K562 (cell line): ENCODE data around the gene LBR. TPM values are rescaled to one million over a fixed set of nuclear protein-coding genes. Genes with fewer than 3 reads are reported as not detected.
A peak's percentile ranks its signal among the peaks of the same experiment; 100 is the strongest.

ENCODE experiments used
- ATF4 ChIP-seq: fragments of 450-650 bp; formaldehyde crosslinking; IDR thresholded peaks from 2 replicates; pipeline ENCODE4 v1.4.0; 2022; ENCODE audit warnings: mild to moderate bottlenecking, moderate library complexity
- CEBPZ ChIP-seq: fragments of 150-350 bp; IDR thresholded peaks from 2 replicates; pipeline ENCODE4 v1.6.1; 2014; ENCODE audit warnings: low read depth, mild to moderate bottlenecking, low read length, borderline replicate concordance
- CREB3L1 ChIP-seq: fragments of 450-650 bp; IDR thresholded peaks from 2 replicates; pipeline ENCODE4 v1.6.1; 2014; ENCODE audit warnings: low read depth, mild to moderate bottlenecking, moderate library complexity, borderline replicate concordance
- E2F5 ChIP-seq: sonication (generic); formaldehyde crosslinking; IDR thresholded peaks from 2 replicates; pipeline ENCODE4 v1.8.0; 2022; ENCODE audit warnings: mild to moderate bottlenecking, missing genetic modification reagents
- ELF1 ChIP-seq: fragments of 200-800 bp; sonication (Bioruptor generic); IDR thresholded peaks from 2 replicates; pipeline ENCODE4 v1.6.1; 2016; ENCODE audit warnings: missing genetic modification characterization, missing compliant biosample characterization
- ELF2 ChIP-seq: fragments of 250-450 bp; sonication (Bioruptor Pico); IDR thresholded peaks from 2 replicates; pipeline ENCODE4 v1.5.0; 2021; ENCODE audit warnings: mild to moderate bottlenecking
- JUN ChIP-seq, 2 experiments: sonication (generic) in 1 of 2; formaldehyde crosslinking in 1 of 2; IDR thresholded peaks; 2 replicates each; pipeline versions ENCODE4 v1.6.1 to v1.8.0; 2012 to 2022; ENCODE audit warnings: borderline replicate concordance in 2 of 2, mild to moderate bottlenecking in 2 of 2, improper control_type of control experiment in 1 of 2, low read depth in 1 of 2, low read length in 1 of 2, missing genetic modification reagents in 1 of 2
- KLF13 ChIP-seq: fragments of 450-650 bp; IDR thresholded peaks from 2 replicates; pipeline ENCODE4 v1.6.1; 2016; ENCODE audit warnings: missing genetic modification characterization, low read depth, mild to moderate bottlenecking, missing compliant biosample characterization, moderate library complexity, borderline replicate concordance
- MTA3 ChIP-seq: fragments of 450-650 bp; formaldehyde crosslinking; IDR thresholded peaks from 2 replicates; pipeline ENCODE4 v1.6.1; 2017; ENCODE audit warnings: mild to moderate bottlenecking, borderline replicate concordance
- NEUROD1 ChIP-seq: fragments of 150-350 bp; IDR thresholded peaks from 2 replicates; pipeline ENCODE4 v1.6.1; 2014; ENCODE audit warnings: borderline replicate concordance, low read length, low read depth; ENCODE audit not compliant: partially characterized antibody
- NFE2 ChIP-seq: IDR thresholded peaks from 2 replicates; pipeline ENCODE4 v1.6.1; 2014; ENCODE audit warnings: antibody characterized with exemption, low read depth
- NRF1 ChIP-seq, 2 experiments: fragments of 450-650 bp; IDR thresholded peaks in 1 of 2; conservative IDR thresholded peaks in 1 of 2; 2 replicates each; pipeline ENCODE4 v1.6.1; 2014; ENCODE audit warnings: mild to moderate bottlenecking in 2 of 2
- POLR2AphosphoS2 ChIP-seq: IDR thresholded peaks from 2 replicates; pipeline ENCODE4 v1.6.1; 2012; ENCODE audit warnings: low read length, improper control_type of control experiment
- POLR2G ChIP-seq: fragments of 200-400 bp; formaldehyde crosslinking; IDR thresholded peaks from 2 replicates; pipeline ENCODE4 v1.6.1; 2017; ENCODE audit warnings: low read depth, mild to moderate bottlenecking, antibody characterized with exemption, low read length, moderate library complexity
- RUNX1 ChIP-seq: sonication (generic); IDR thresholded peaks from 2 replicates; pipeline ENCODE4 v1.6.1; 2016; ENCODE audit warnings: antibody characterized with exemption, low read depth
- ZNF140 ChIP-seq: fragments of 250-450 bp; sonication (Bioruptor Pico); IDR thresholded peaks from 2 replicates; pipeline ENCODE4 v1.8.0; 2021; ENCODE audit warnings: moderate library complexity, mild to moderate bottlenecking, inconsistent platforms
- ZNF217 ChIP-seq: sonication (generic); formaldehyde crosslinking; IDR thresholded peaks from 2 replicates; pipeline ENCODE4 v1.8.0; 2022; ENCODE audit warnings: mild to moderate bottlenecking, missing genetic modification reagents
- ZNF24 ChIP-seq: fragments of 450-650 bp; IDR thresholded peaks from 2 replicates; pipeline ENCODE4 v1.6.1; 2016
- ZNF507 ChIP-seq: conservative IDR thresholded peaks from 2 replicates; pipeline ENCODE4 v1.6.1; 2017; ENCODE audit warnings: missing genetic modification characterization, missing compliant biosample characterization
- ZNF583 ChIP-seq: fragments of 250-450 bp; sonication (Bioruptor Pico); IDR thresholded peaks from 2 replicates; pipeline ENCODE4 v1.4.0; 2020
- ZNF79 ChIP-seq: fragments of 250-450 bp; sonication (Bioruptor Pico); IDR thresholded peaks from 2 replicates; pipeline ENCODE4 v1.4.0; 2020; ENCODE audit warnings: low read depth, mild to moderate bottlenecking, moderate library complexity
- polyA plus RNA-seq, 8 experiments: library from polyadenylated mRNA; depleted of rRNA in 4 of 8; stranded (reverse) in 5 of 8; unstranded in 3 of 8; fragments of >200 nt; fragmentation: Nextera tagmentation in 2 of 8; fragmentation: Illumina TruSeq in 1 of 8; extraction: Ambion mirVana in 2 of 8; extraction: Trizol in 1 of 8; gene quantifications; 2 replicates each; pipeline versions ENCODE4 v1.2.1 to v1.2.3, GENCODE V29; 2011 to 2014; ENCODE audit warnings: inconsistent platforms in 1 of 8, missing spikeins in 1 of 8
- total RNA-seq, 7 experiments: library from RNA; depleted of rRNA in 6 of 7; stranded (reverse); fragments of >200 nt in 6 of 7; fragmentation: Illumina TruSeq in 2 of 7; extraction: Trizol in 2 of 7; gene quantifications; 2 replicates each; pipeline versions ENCODE4 v1.2.1 to v1.2.3, GENCODE V29; 2011 to 2021; ENCODE audit warnings: low replicate concordance in 1 of 7

Gene LBR
- total and polyA plus RNA-seq, 9 of the 15 experiments (the other 6 are each of a cell fraction or from before 2014, with no cell fraction given): 102 to 229 (median 197) TPM

GRCh38 chr1:225428068-225428880 lies 436 bp upstream of the LBR start (continued):
- TF ChIP-seq JUN (IDR thresholded peaks at IDR 0.05; ENCODE audit: borderline replicate concordance, low read depth, low read length) (no peak; the same call in 1 of the 2 replicates), JUN (CRISPR knock-in tag; IDR thresholded peaks at IDR 0.05; ENCODE audit: borderline replicate concordance) (no peak), RUNX1 (no peak), NRF1 (conservative IDR thresholded peaks at IDR 0.05 in 1 of 2, IDR thresholded peaks at IDR 0.05 in 1 of 2) (peak; percentile 68 to 77), ZNF79 (CRISPR knock-in tag) (no peak), ELF2 (CRISPR knock-in tag) (0 out of 2 replicates have a peak, but pooled peaks have one; percentile 21), ZNF24 (no peak; the same call in 1 of the 2 replicates), ZNF140 (CRISPR knock-in tag) (no peak), ELF1 (peak; percentile 36), POLR2G (peak; percentile 89), KLF13 (tag) (no peak), NEUROD1 (peak; percentile 79), ZNF583 (CRISPR knock-in tag) (0 out of 2 replicates have a peak, but pooled peaks have one; percentile 56), CEBPZ (no peak), NFE2 (peak; percentile 100), POLR2AphosphoS2 (no peak; the same call in 1 of the 2 replicates), E2F5 (CRISPR knock-in tag) (no peak; the same call in none of the 2 replicates), ATF4 (CRISPR knock-in tag) (no peak), CREB3L1 (peak; percentile 77; the same call in 1 of the 2 replicates), ZNF217 (CRISPR knock-in tag) (no peak), MTA3 (peak; percentile 74), ZNF507 (tag) (no peak)
